HG03439 (cell line): ENCODE data around the gene CTIF.

Source experiments
- ATAC-seq: cut with Tn5 transposase; IDR thresholded peaks from one replicate; pipeline ENCODE4 v1.9.1; 2021; ENCODE audit warnings: mild to moderate bottlenecking, moderate library complexity; ENCODE audit not compliant: unreplicated experiment

The CTIF gene

GRCh38 chr18:48871391-48872166 lies 332.7 kb downstream of the CTIF start:
- no peak for ATAC-seq

- ATAC-seq: no peak
Observed at GRCh38 chr18:48872234-48873145, 333.7 kb downstream of the CTIF start.

- ATAC-seq: no peak
Observed at GRCh38 chr18:48874233-48874632, 335.4 kb downstream of the CTIF start.

GRCh38 chr18:48874701-48875162 lies 335.9 kb downstream of the CTIF start:
- no peak for ATAC-seq

GRCh38 chr18:48875314-48875941 lies 336.6 kb downstream of the CTIF start:
- no peak for ATAC-seq

GRCh38 chr18:48875942-48876511 lies 337.2 kb downstream of the CTIF start:
- no peak for ATAC-seq

GRCh38 chr18:48876590-48876989 lies 337.8 kb downstream of the CTIF start:
- ATAC-seq: no peak

GRCh38 chr18:48877941-48878340 lies 339.1 kb downstream of the CTIF start:
- ATAC-seq: no peak

GRCh38 chr18:48878471-48878870 lies 339.6 kb downstream of the CTIF start:
- ATAC-seq: no peak

- no peak for ATAC-seq
Observed at GRCh38 chr18:48879008-48879431, 340.2 kb downstream of the CTIF start.

GRCh38 chr18:48880931-48881330 lies 342.1 kb downstream of the CTIF start:
- ATAC-seq: no peak

- ATAC-seq: no peak
Observed at GRCh38 chr18:48882379-48882778, 343.5 kb downstream of the CTIF start.

GRCh38 chr18:48884306-48884705 lies 345.5 kb downstream of the CTIF start:
- no peak for ATAC-seq

GRCh38 chr18:48884771-48885170 lies 345.9 kb downstream of the CTIF start:
- no peak for ATAC-seq

GRCh38 chr18:48885266-48885923 lies 346.6 kb downstream of the CTIF start:
- ATAC-seq: no peak

GRCh38 chr18:48885924-48886400 lies 347.1 kb downstream of the CTIF start:
- no peak for ATAC-seq

- no peak for ATAC-seq
Observed at GRCh38 chr18:48886520-48887293, 347.9 kb downstream of the CTIF start.

- no peak for ATAC-seq
Observed at GRCh38 chr18:48887294-48887904, 348.6 kb downstream of the CTIF start.
